Ascending aorta (tissue), 2 donors: ENCODE measurements around the gene ELOVL5. TPM values are rescaled to one million over a fixed set of nuclear protein-coding genes. Genes with fewer than 3 reads are reported as not detected.

Experiments used
- DNase-seq, 2 donors: peaks; one replicate each; pipeline ENCODE4 v3.0.0-alpha.2; 2019; ENCODE audit warnings: low spot score in 2 of 2
- H3K27ac ChIP-seq, 2 donors: fragments of 200-600 bp; sonication (generic); one replicate each; pipeline ENCODE4 v1.5.1; 2016 to 2017; ENCODE audit warnings: mild to moderate bottlenecking in 1 of 2
- H3K27me3 ChIP-seq: fragments of 200-600 bp; sonication (generic); one replicate; pipeline ENCODE4 v1.5.1; 2017
- H3K36me3 ChIP-seq, 2 donors: fragments of 200-600 bp; sonication (generic); one replicate each; pipeline ENCODE4 v1.5.1; 2016
- H3K4me1 ChIP-seq, 2 donors: fragments of 200-600 bp; sonication (generic); one replicate each; pipeline ENCODE4 v1.5.1; 2016 to 2017; ENCODE audit warnings: mild to moderate bottlenecking in 1 of 2
- H3K4me3 ChIP-seq, 2 donors: fragments of 200-600 bp; sonication (generic); one replicate each; pipeline ENCODE4 v1.5.1; 2016 to 2017; ENCODE audit warnings: mild to moderate bottlenecking in 1 of 2
- H3K9me3 ChIP-seq, 2 donors: fragments of 200-600 bp; sonication (generic); one replicate each; pipeline ENCODE4 v1.5.1; 2016
- CTCF ChIP-seq, 3 experiments: fragments of 200-600 bp in 2 of 3; fragments of 450-650 bp in 1 of 3; sonication (generic) in 2 of 3; IDR thresholded peaks; one replicate each; pipeline ENCODE4 v1.5.1; 2016 to 2019; ENCODE audit warnings: antibody characterized with exemption in 3 of 3, mild to moderate bottlenecking in 1 of 3, moderate library complexity in 1 of 3
- intact Hi-C: fragments of 100-400 bp; cut with DNase I; formaldehyde crosslinking; loops from one replicate; pipeline ENCODE4 v1.15.1; 2023
- total RNA-seq: library from RNA; depleted of rRNA; stranded (reverse); fragments of >200 nt; gene quantifications from one replicate; pipeline ENCODE4 v1.1.0, GENCODE V29; 2016

The ELOVL5 gene
- total RNA-seq, 1 donor from 2014 or later, result 53.7 TPM

GRCh38 chr6:53359095-53359842 is 10.5 kb upstream of the ELOVL5 start:
- TF ChIP-seq CTCF (IDR thresholded peaks at IDR 0.05), result no peak
- intact Hi-C loops, result loop anchor here (1.0 to 10.0 kb wide), 5 partner anchors 11 to 994 kb away; partner anchors contain the start of genes EFHC1, ELOVL5, LRRC1 and PAQR8
- H3K36me3 ChIP-seq, result no peaks in the 10 kb centered on the region
- H3K27me3 ChIP-seq, result no peaks in the 10 kb centered on the region
- H3K4me1 ChIP-seq, result peaks cover 0 to 4% of the 10 kb centered on the region in 2 donors
- DNase-seq, result peak; percentile 87 to 98
- H3K9me3 ChIP-seq, result no peaks in the 10 kb centered on the region
- peak overlapping the region; percentile 78 to 94 for H3K27ac ChIP-seq
- peak overlapping the region; percentile 53 to 80 for H3K4me3 ChIP-seq

GRCh38 chr6:53358440-53359094 is 9.8 kb upstream of the ELOVL5 start:
- TF ChIP-seq CTCF (IDR thresholded peaks at IDR 0.05), result no peak
- no peaks in the 10 kb centered on the region for H3K27me3 ChIP-seq
- no peaks in the 10 kb centered on the region for H3K36me3 ChIP-seq
- H3K4me3 ChIP-seq, result peak overlapping the region; percentile 53 to 80
- intact Hi-C loops, result loop anchor here (1.0 to 10.0 kb wide), 5 partner anchors 10 to 994 kb away; partner anchors contain the start of genes EFHC1, ELOVL5, LRRC1 and PAQR8
- no peak for DNase-seq
- peaks cover 0 to 4% of the 10 kb centered on the region in 2 donors for H3K4me1 ChIP-seq
- H3K9me3 ChIP-seq, result no peaks in the 10 kb centered on the region
- peak overlapping the region; percentile 78 to 94 for H3K27ac ChIP-seq

GRCh38 chr6:53357576-53358360 is 9.0 kb upstream of the ELOVL5 start:
- H3K4me1 ChIP-seq, result peaks cover 0 to 4% of the 10 kb centered on the region in 2 donors
- no peak for DNase-seq
- intact Hi-C loops, result loop anchor here (2.0 to 10.0 kb wide), 4 partner anchors 189 to 993 kb away; partner anchors contain the start of genes EFHC1, LRRC1 and PAQR8
- H3K36me3 ChIP-seq, result no peaks in the 10 kb centered on the region
- no peaks in the 10 kb centered on the region for H3K27me3 ChIP-seq
- H3K4me3 ChIP-seq, result peak overlapping the region in 1 of 2 donors; percentile 80
- H3K9me3 ChIP-seq, result no peaks in the 10 kb centered on the region
- no peak for TF ChIP-seq CTCF (IDR thresholded peaks at IDR 0.05)
- H3K27ac ChIP-seq, result no peak overlapping the region

- H3K36me3 ChIP-seq, result no peaks in the 10 kb centered on the region
- H3K27ac ChIP-seq, result no peak overlapping the region
- DNase-seq, result no peak
- intact Hi-C loops, result loop anchor here (10.0 kb wide), 3 partner anchors 441 to 989 kb away; partner anchors contain the start of genes EFHC1, LRRC1 and PAQR8
- H3K27me3 ChIP-seq, result no peaks in the 10 kb centered on the region
- H3K9me3 ChIP-seq, result no peaks in the 10 kb centered on the region
- no peak for TF ChIP-seq CTCF (IDR thresholded peaks at IDR 0.05)
- H3K4me3 ChIP-seq, result no peak overlapping the region
- peaks cover 0 to 2% of the 10 kb centered on the region in 2 donors for H3K4me1 ChIP-seq
Measured at GRCh38 chr6:53353624-53354023, 4.9 kb upstream of the ELOVL5 start.

GRCh38 chr6:53352360-53352759 is 3.6 kb upstream of the ELOVL5 start:
- intact Hi-C loops, result loop anchor here (10.0 kb wide), 3 partner anchors 442 to 988 kb away; partner anchors contain the start of genes EFHC1, LRRC1 and PAQR8
- H3K4me3 ChIP-seq, result no peak overlapping the region
- no peaks in the 10 kb centered on the region for H3K4me1 ChIP-seq
- no peak overlapping the region for H3K27ac ChIP-seq
- no peak for DNase-seq
- TF ChIP-seq CTCF (IDR thresholded peaks at IDR 0.05), result no peak
- no peaks in the 10 kb centered on the region for H3K9me3 ChIP-seq
- H3K36me3 ChIP-seq, result no peaks in the 10 kb centered on the region
- no peaks in the 10 kb centered on the region for H3K27me3 ChIP-seq
